ENCODE measurements around the gene SPAG5.

The SPAG5 gene

DNA sequence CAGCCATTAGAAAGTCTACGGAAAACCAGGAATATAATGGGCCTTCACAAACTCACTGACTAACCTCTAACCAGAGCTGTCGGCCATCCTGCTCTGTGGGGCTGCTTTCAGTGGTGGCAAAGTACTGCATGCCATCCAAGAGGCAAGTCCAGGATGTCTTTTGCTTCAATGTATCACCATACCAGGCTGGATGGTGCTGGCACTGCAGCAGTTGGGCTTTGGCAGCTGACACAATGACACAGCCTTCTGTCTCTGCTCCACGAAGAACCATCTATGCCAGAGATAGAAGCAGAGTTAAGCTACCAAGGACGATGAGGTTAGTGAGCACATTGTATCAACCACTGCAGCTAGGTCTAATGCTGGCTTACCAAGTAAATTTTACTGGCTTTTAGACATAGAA is 24.9 kb upstream of the SPAG5 start:
- Histone ChIP-seq H3K27ac (replicated peaks) (no peak overlapping the region), H3K4me3 (replicated peaks; ENCODE audit: insufficient read depth, low read length) (no peak overlapping the region), H3K27me3 (ENCODE audit: insufficient read depth, poor library complexity, severe bottlenecking) (no peaks in the 10 kb centered on the region)
- no peak for DNase-seq (ENCODE audit: low read depth in 1 of 2, low spot score in 1 of 2)
- TF ChIP-seq SPI1 (IDR thresholded peaks at IDR 0.05; ENCODE audit: borderline replicate concordance, low read depth) (no peak), POLR2AphosphoS5 (IDR thresholded peaks at IDR 0.05; ENCODE audit: low read depth) (no peak)
- TF ChIP-seq, protein P1, sequence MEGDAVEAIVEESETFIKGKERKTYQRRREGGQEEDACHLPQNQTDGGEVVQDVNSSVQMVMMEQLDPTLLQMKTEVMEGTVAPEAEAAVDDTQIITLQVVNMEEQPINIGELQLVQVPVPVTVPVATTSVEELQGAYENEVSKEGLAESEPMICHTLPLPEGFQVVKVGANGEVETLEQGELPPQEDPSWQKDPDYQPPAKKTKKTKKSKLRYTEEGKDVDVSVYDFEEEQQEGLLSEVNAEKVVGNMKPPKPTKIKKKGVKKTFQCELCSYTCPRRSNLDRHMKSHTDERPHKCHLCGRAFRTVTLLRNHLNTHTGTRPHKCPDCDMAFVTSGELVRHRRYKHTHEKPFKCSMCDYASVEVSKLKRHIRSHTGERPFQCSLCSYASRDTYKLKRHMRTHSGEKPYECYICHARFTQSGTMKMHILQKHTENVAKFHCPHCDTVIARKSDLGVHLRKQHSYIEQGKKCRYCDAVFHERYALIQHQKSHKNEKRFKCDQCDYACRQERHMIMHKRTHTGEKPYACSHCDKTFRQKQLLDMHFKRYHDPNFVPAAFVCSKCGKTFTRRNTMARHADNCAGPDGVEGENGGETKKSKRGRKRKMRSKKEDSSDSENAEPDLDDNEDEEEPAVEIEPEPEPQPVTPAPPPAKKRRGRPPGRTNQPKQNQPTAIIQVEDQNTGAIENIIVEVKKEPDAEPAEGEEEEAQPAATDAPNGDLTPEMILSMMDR (IDR thresholded peaks at IDR 0.05; ENCODE audit: insufficient read depth, low read length), result no peak

DNA sequence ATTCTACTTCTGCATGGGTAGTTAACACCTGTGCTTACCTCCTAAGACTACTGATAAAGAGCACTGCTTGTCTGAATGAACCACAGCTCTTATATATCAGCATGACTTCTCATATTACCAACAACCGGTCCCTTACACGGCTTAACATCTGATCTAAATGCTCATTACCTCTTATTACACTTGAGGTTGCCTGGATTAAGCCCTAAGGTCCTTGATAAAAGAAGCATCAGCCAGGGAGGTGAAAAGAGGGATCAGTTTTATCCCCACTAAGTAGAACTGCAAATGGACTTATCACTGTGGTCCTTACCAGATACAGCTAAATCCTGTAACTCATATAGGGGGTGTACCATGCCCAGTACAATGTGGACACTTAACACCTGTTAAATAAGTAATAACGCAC is 23.4 kb upstream of the SPAG5 start:
- no peak overlapping the region for H3K27ac ChIP-seq (replicated peaks)
- TF ChIP-seq GABPA (IDR thresholded peaks at IDR 0.05; ENCODE audit: low read depth), result no peak
- TF ChIP-seq, protein P2, sequence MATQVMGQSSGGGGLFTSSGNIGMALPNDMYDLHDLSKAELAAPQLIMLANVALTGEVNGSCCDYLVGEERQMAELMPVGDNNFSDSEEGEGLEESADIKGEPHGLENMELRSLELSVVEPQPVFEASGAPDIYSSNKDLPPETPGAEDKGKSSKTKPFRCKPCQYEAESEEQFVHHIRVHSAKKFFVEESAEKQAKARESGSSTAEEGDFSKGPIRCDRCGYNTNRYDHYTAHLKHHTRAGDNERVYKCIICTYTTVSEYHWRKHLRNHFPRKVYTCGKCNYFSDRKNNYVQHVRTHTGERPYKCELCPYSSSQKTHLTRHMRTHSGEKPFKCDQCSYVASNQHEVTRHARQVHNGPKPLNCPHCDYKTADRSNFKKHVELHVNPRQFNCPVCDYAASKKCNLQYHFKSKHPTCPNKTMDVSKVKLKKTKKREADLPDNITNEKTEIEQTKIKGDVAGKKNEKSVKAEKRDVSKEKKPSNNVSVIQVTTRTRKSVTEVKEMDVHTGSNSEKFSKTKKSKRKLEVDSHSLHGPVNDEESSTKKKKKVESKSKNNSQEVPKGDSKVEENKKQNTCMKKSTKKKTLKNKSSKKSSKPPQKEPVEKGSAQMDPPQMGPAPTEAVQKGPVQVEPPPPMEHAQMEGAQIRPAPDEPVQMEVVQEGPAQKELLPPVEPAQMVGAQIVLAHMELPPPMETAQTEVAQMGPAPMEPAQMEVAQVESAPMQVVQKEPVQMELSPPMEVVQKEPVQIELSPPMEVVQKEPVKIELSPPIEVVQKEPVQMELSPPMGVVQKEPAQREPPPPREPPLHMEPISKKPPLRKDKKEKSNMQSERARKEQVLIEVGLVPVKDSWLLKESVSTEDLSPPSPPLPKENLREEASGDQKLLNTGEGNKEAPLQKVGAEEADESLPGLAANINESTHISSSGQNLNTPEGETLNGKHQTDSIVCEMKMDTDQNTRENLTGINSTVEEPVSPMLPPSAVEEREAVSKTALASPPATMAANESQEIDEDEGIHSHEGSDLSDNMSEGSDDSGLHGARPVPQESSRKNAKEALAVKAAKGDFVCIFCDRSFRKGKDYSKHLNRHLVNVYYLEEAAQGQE (IDR thresholded peaks at IDR 0.05; ENCODE audit: insufficient replicate concordance, low read depth), result no peak
- no peak for TF ChIP-seq SPI1 (IDR thresholded peaks at IDR 0.05; ENCODE audit: borderline replicate concordance, low read depth)
- TF ChIP-seq, protein P1 (IDR thresholded peaks at IDR 0.05; ENCODE audit: insufficient read depth, low read length), result no peak
- no peak for TF ChIP-seq POLR2AphosphoS5 (IDR thresholded peaks at IDR 0.05; ENCODE audit: low read depth)
- no peak overlapping the region for H3K4me3 ChIP-seq (replicated peaks; ENCODE audit: insufficient read depth, low read length)
- no peaks in the 10 kb centered on the region for H3K27me3 ChIP-seq (ENCODE audit: insufficient read depth, poor library complexity, severe bottlenecking)
- no peak for DNase-seq (ENCODE audit: low read depth in 1 of 2, low spot score in 1 of 2)

DNA sequence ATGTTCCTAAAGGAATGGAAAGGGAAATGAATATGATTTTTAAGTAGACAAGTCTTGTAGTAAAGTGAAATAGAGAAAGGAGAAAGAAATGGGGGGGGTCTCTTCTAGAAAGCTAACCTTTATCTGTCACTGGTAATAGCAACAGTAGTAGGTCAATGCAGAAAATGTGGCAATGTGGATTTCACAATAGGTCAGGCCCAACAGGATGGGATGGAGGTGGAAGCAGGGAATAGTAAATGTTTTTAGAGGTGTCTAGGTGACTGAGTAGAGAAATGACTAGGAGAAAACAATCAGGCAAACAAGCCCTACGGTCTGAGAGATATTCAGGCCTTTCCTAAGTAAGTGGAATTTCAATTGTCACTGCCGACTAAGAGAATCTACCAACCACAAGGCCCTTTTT is 21.2 kb upstream of the SPAG5 start:
- no peak for DNase-seq (ENCODE audit: low read depth in 1 of 2, low spot score in 1 of 2)
- Histone ChIP-seq H3K4me3 (replicated peaks; ENCODE audit: insufficient read depth, low read length) (no peak overlapping the region), H3K27ac (replicated peaks) (no peak overlapping the region), H3K27me3 (ENCODE audit: insufficient read depth, poor library complexity, severe bottlenecking) (no peaks in the 10 kb centered on the region)
- TF ChIP-seq POLR2AphosphoS5 (IDR thresholded peaks at IDR 0.05; ENCODE audit: low read depth), result no peak
- TF ChIP-seq, protein P1 (IDR thresholded peaks at IDR 0.05; ENCODE audit: insufficient read depth, low read length), result no peak
- TF ChIP-seq, protein P2 (IDR thresholded peaks at IDR 0.05; ENCODE audit: insufficient replicate concordance, low read depth), result no peak
- TF ChIP-seq GABPA (IDR thresholded peaks at IDR 0.05; ENCODE audit: low read depth), result no peak
- no peak for TF ChIP-seq SPI1 (IDR thresholded peaks at IDR 0.05; ENCODE audit: borderline replicate concordance, low read depth)

DNA sequence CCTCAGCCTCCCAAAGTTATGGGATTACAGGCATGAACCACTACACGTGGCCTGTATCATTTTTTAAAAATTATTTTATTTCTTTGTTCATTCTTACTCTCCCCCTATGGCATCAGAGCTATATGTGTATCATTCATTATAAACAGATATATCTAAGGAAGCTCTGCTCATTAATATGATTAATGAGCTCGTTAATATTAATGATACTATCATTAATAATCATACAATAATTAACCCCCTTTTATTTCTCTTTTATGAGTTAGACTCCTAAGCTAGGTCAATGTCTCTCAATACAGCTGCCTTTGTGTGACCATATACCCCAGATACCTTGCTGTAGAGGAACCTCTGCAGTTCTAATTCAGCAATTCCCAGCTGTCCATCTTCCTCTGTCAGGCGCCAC is 19.6 kb upstream of the SPAG5 start:
- Histone ChIP-seq H3K27ac (replicated peaks) (no peak overlapping the region), H3K27me3 (ENCODE audit: insufficient read depth, poor library complexity, severe bottlenecking) (no peaks in the 10 kb centered on the region), H3K4me3 (replicated peaks; ENCODE audit: insufficient read depth, low read length) (no peak overlapping the region)
- TF ChIP-seq POLR2AphosphoS5 (IDR thresholded peaks at IDR 0.05; ENCODE audit: low read depth), result no peak
- no peak for DNase-seq (ENCODE audit: low read depth in 1 of 2, low spot score in 1 of 2)

Data from HL-60 (cell line).